Measurements from ENCODE around the gene CDYL2.
"Not testable (repeated sequence)": the region's sequence is repeated elsewhere in the genome, so short reads cannot be mapped to it uniquely, and the experiment has no call there.

The CDYL2 gene

DNA sequence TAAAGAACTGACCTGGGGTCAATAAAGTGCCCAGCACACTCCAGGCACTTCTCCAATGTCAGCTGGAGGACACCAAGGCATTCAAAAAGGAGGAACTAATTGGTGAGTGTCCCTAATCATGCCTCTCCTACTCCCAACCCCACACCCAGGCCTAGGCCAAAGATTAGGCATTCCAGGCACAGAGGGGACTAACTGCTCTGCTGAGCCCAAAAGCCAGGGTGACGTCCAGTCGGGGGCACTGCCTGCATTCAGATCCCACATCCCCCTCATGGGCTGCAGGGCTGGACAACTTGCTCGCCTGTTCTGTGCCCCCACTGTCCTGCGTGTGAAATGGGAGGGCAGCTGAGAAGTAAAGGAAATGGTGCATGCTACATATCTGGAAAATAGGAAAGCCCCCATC lies 148.2 kb downstream of the CDYL2 start:
- H3K9ac ChIP-seq (ENCODE audit: low read depth in 1 of 2, low read length in 2 of 2): peak overlapping the region in 1 of 2 donors; percentile 9
- no peak overlapping the region for H3K27ac ChIP-seq (ENCODE audit: low read depth, low read length)
- H3K27me3 ChIP-seq (ENCODE audit: control insufficient read depth in 1 of 2, insufficient read depth in 2 of 2, low read length in 2 of 2): no peaks in the 10 kb centered on the region
- H3K36me3 ChIP-seq (ENCODE audit: control insufficient read depth in 1 of 2, insufficient read depth in 2 of 2, low read length in 2 of 2): no peaks in the 10 kb centered on the region
- H3K9me3 ChIP-seq (ENCODE audit: control insufficient read depth in 1 of 2, low read length in 2 of 2): no peaks in the 10 kb centered on the region
- peak overlapping the region in 1 of 2 donors; percentile 53 for H3K4me3 ChIP-seq (ENCODE audit: low read depth in 1 of 2, low read length in 2 of 2)
- H3K4me1 ChIP-seq (ENCODE audit: control insufficient read depth in 1 of 2, insufficient read depth in 2 of 2, low read length in 2 of 2): no peaks in the 10 kb centered on the region

GRCh38 chr16:80655751-80656150 lies 148.6 kb downstream of the CDYL2 start:
- H3K4me1 ChIP-seq (ENCODE audit: control insufficient read depth in 1 of 2, insufficient read depth in 2 of 2, low read length in 2 of 2): no peaks in the 10 kb centered on the region
- no peak overlapping the region for H3K4me3 ChIP-seq (ENCODE audit: low read depth in 1 of 2, low read length in 2 of 2)
- no peaks in the 10 kb centered on the region for H3K9me3 ChIP-seq (ENCODE audit: control insufficient read depth in 1 of 2, low read length in 2 of 2)
- no peaks in the 10 kb centered on the region for H3K27me3 ChIP-seq (ENCODE audit: control insufficient read depth in 1 of 2, insufficient read depth in 2 of 2, low read length in 2 of 2)
- H3K27ac ChIP-seq (ENCODE audit: low read depth, low read length): no peak overlapping the region
- no peaks in the 10 kb centered on the region for H3K36me3 ChIP-seq (ENCODE audit: control insufficient read depth in 1 of 2, insufficient read depth in 2 of 2, low read length in 2 of 2)
- no peak overlapping the region for H3K9ac ChIP-seq (ENCODE audit: low read depth in 1 of 2, low read length in 2 of 2)

DNA sequence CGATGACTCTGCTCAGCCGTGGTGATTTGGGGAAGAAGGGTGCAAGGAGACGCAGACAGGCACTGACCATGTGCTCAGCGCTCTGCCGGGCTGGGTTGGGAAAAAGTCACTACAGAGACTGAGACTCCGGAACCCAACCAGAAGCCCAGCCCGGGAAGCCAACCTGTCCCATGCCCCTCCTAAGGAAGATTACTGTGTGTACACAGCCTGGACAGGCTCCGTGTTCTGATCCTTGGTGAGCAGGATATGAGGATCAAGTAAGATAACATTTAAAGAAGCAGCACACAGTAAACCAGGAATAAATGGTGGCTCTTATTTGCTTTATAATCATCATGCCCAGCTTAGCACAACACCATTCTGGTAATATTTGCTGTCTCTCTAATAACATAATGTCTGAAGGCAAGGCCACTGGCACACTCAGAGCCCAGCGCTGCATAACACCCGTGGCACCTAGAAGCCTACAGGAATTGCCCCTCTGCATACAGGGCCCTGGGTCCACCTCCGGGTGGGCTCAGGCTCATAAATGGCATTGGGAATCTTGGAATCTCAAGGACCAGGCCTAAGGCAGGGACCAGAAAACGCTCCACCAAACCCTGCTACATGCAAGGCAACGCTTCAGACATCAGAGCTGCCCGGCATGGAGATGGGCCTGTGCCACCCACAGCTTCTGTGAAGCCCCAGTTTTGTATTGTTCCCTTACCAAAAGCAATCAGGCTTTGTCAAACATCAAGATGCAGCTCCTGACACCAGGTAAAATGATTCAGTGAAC lies 150.1 kb downstream of the CDYL2 start:
- Histone ChIP-seq H3K4me3 (ENCODE audit: low read depth in 1 of 2, low read length in 2 of 2) (no peak overlapping the region), H3K27ac (ENCODE audit: low read depth, low read length) (no peak overlapping the region)

DNA sequence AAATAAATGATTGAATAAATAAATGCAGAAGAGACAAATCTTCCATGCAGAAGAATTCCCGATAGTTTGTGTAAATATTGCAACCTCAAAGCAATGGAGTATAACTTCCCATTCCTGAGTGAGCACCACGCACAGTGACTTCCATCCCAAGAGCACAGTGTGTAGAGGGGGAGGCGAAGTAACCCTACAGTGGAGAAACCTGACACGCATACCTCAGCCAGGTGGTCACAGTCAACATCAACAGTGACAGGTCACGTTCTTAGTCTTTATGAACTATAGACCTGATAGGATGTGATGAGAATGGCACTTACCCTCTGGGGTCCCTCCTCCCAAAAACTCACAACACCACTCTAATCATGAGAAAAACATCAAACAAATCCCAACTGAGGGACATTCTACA lies 152.0 kb downstream of the CDYL2 start:
- H3K27me3 ChIP-seq (ENCODE audit: control insufficient read depth in 1 of 2, insufficient read depth in 2 of 2, low read length in 2 of 2): no peaks in the 10 kb centered on the region
- no peak overlapping the region for H3K9ac ChIP-seq (ENCODE audit: low read depth in 1 of 2, low read length in 2 of 2)
- no peak overlapping the region for H3K27ac ChIP-seq (ENCODE audit: low read depth, low read length)
- H3K9me3 ChIP-seq (ENCODE audit: control insufficient read depth in 1 of 2, low read length in 2 of 2): no peaks in the 10 kb centered on the region
- H3K36me3 ChIP-seq (ENCODE audit: control insufficient read depth in 1 of 2, insufficient read depth in 2 of 2, low read length in 2 of 2): no peaks in the 10 kb centered on the region
- H3K4me1 ChIP-seq (ENCODE audit: control insufficient read depth in 1 of 2, insufficient read depth in 2 of 2, low read length in 2 of 2): no peaks in the 10 kb centered on the region
- no peak overlapping the region for H3K4me3 ChIP-seq (ENCODE audit: low read depth in 1 of 2, low read length in 2 of 2)

More for the DNA sequence above, 150.1 kb downstream of the CDYL2 start:
- H3K4me1 ChIP-seq (ENCODE audit: control insufficient read depth in 1 of 2, insufficient read depth in 2 of 2, low read length in 2 of 2): no peaks in the 10 kb centered on the region
- H3K9me3 ChIP-seq (ENCODE audit: control insufficient read depth in 1 of 2, low read length in 2 of 2): no peaks in the 10 kb centered on the region
- H3K36me3 ChIP-seq (ENCODE audit: control insufficient read depth in 1 of 2, insufficient read depth in 2 of 2, low read length in 2 of 2): no peaks in the 10 kb centered on the region
- no peaks in the 10 kb centered on the region for H3K27me3 ChIP-seq (ENCODE audit: control insufficient read depth in 1 of 2, insufficient read depth in 2 of 2, low read length in 2 of 2)
- H3K9ac ChIP-seq (ENCODE audit: low read depth in 1 of 2, low read length in 2 of 2): no peak overlapping the region

DNA sequence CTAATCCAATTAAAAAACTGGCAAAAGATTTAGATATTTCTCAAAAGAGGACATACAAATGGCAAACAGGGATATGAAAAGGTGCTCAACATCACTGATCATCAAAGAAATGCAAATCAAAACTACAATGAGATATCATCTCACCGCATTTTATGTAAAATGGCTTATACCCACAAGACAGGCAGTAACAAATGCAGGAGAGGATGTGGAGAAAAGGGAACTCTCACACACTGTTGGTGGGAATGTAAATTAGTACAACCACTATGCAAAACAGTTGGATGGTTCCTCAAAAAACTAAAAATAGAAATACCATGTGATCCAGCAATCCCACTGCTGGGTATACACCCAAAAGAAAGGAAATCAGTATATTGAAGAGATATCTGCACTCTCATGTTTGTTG lies 154.1 kb downstream of the CDYL2 start:
- not testable (repeated sequence) for H3K9me3 ChIP-seq (ENCODE audit: control insufficient read depth in 1 of 2, low read length in 2 of 2); H3K27me3 ChIP-seq (ENCODE audit: control insufficient read depth in 1 of 2, insufficient read depth in 2 of 2, low read length in 2 of 2); H3K4me1 ChIP-seq (ENCODE audit: control insufficient read depth in 1 of 2, insufficient read depth in 2 of 2, low read length in 2 of 2); H3K4me3 ChIP-seq (ENCODE audit: low read depth in 1 of 2, low read length in 2 of 2); H3K9ac ChIP-seq (ENCODE audit: low read depth in 1 of 2, low read length in 2 of 2); H3K27ac ChIP-seq (ENCODE audit: low read depth, low read length); H3K36me3 ChIP-seq (ENCODE audit: control insufficient read depth in 1 of 2, insufficient read depth in 2 of 2, low read length in 2 of 2)

DNA sequence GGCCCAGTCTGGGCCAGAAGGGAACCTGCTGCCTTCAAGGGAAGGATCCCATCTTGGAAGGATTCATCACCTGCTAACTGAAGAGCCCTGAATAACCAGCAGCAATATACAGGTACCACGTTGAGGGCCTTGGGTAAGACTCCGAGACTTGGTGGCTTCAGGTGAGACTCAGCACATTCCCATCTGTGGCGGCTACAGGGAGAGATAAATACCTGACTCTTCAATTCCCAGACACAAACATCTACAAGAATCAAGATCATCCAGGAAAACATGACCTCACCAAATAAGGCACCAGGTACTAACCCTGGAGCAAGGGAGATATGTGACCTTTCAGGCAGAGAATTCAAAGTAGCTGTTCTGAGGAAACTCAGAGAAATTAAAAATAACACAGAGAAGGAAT lies 164.1 kb downstream of the CDYL2 start:
- H3K9ac ChIP-seq (ENCODE audit: low read depth in 1 of 2, low read length in 2 of 2): no peak overlapping the region
- H3K27me3 ChIP-seq (ENCODE audit: control insufficient read depth in 1 of 2, insufficient read depth in 2 of 2, low read length in 2 of 2): no peaks in the 10 kb centered on the region
- no peaks in the 10 kb centered on the region for H3K4me1 ChIP-seq (ENCODE audit: control insufficient read depth in 1 of 2, insufficient read depth in 2 of 2, low read length in 2 of 2)
- no peak overlapping the region for H3K4me3 ChIP-seq (ENCODE audit: low read depth in 1 of 2, low read length in 2 of 2)
- no peaks in the 10 kb centered on the region for H3K36me3 ChIP-seq (ENCODE audit: control insufficient read depth in 1 of 2, insufficient read depth in 2 of 2, low read length in 2 of 2)
- H3K9me3 ChIP-seq (ENCODE audit: control insufficient read depth in 1 of 2, low read length in 2 of 2): no peaks in the 10 kb centered on the region
- H3K27ac ChIP-seq (ENCODE audit: low read depth, low read length): no peak overlapping the region

GRCh38 chr16:80639636-80640035 lies 164.8 kb downstream of the CDYL2 start:
- no peaks in the 10 kb centered on the region for H3K9me3 ChIP-seq (ENCODE audit: control insufficient read depth in 1 of 2, low read length in 2 of 2)
- H3K27me3 ChIP-seq (ENCODE audit: control insufficient read depth in 1 of 2, insufficient read depth in 2 of 2, low read length in 2 of 2): no peaks in the 10 kb centered on the region
- H3K36me3 ChIP-seq (ENCODE audit: control insufficient read depth in 1 of 2, insufficient read depth in 2 of 2, low read length in 2 of 2): no peaks in the 10 kb centered on the region
- H3K27ac ChIP-seq (ENCODE audit: low read depth, low read length): no peak overlapping the region
- H3K4me1 ChIP-seq (ENCODE audit: control insufficient read depth in 1 of 2, insufficient read depth in 2 of 2, low read length in 2 of 2): no peaks in the 10 kb centered on the region
- no peak overlapping the region for H3K9ac ChIP-seq (ENCODE audit: low read depth in 1 of 2, low read length in 2 of 2)
- H3K4me3 ChIP-seq (ENCODE audit: low read depth in 1 of 2, low read length in 2 of 2): no peak overlapping the region

DNA sequence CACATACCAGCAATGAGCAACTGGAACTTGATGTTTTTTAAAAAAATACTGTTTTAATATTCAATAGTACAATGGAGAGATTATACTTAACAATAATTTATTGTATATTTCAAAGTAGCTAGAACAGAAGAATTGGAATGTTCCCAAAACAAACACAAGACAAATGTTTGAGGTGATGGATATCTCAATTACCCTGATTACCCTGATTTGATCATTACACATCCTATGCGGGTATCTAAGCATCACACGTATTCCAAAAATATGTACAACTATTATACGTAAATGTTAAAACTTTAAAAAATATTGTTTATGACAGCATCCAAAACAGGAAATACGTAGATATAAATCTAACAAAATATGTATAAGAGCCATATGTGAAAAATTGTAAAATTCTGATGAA lies 166.8 kb downstream of the CDYL2 start:
- no peaks in the 10 kb centered on the region for H3K27me3 ChIP-seq (ENCODE audit: control insufficient read depth in 1 of 2, insufficient read depth in 2 of 2, low read length in 2 of 2)
- H3K36me3 ChIP-seq (ENCODE audit: control insufficient read depth in 1 of 2, insufficient read depth in 2 of 2, low read length in 2 of 2): peaks cover 0 to 5% of the 10 kb centered on the region in 2 donors
- no peaks in the 10 kb centered on the region for H3K4me1 ChIP-seq (ENCODE audit: control insufficient read depth in 1 of 2, insufficient read depth in 2 of 2, low read length in 2 of 2)
- H3K9ac ChIP-seq (ENCODE audit: low read depth in 1 of 2, low read length in 2 of 2): no peak overlapping the region
- H3K4me3 ChIP-seq (ENCODE audit: low read depth in 1 of 2, low read length in 2 of 2): no peak overlapping the region
- H3K9me3 ChIP-seq (ENCODE audit: control insufficient read depth in 1 of 2, low read length in 2 of 2): no peaks in the 10 kb centered on the region
- H3K27ac ChIP-seq (ENCODE audit: low read depth, low read length): no peak overlapping the region

GRCh38 chr16:80631581-80631980 lies 172.8 kb downstream of the CDYL2 start:
- H3K27me3 ChIP-seq (ENCODE audit: control insufficient read depth in 1 of 2, insufficient read depth in 2 of 2, low read length in 2 of 2): no peaks in the 10 kb centered on the region
- H3K4me1 ChIP-seq (ENCODE audit: control insufficient read depth in 1 of 2, insufficient read depth in 2 of 2, low read length in 2 of 2): no peaks in the 10 kb centered on the region
- peaks cover 14 to 28% of the 10 kb centered on the region in 2 donors for H3K36me3 ChIP-seq (ENCODE audit: control insufficient read depth in 1 of 2, insufficient read depth in 2 of 2, low read length in 2 of 2)
- no peak overlapping the region for H3K9ac ChIP-seq (ENCODE audit: low read depth in 1 of 2, low read length in 2 of 2)
- no peak overlapping the region for H3K27ac ChIP-seq (ENCODE audit: low read depth, low read length)
- H3K9me3 ChIP-seq (ENCODE audit: control insufficient read depth in 1 of 2, low read length in 2 of 2): no peaks in the 10 kb centered on the region
- H3K4me3 ChIP-seq (ENCODE audit: low read depth in 1 of 2, low read length in 2 of 2): no peak overlapping the region

- H3K9me3 ChIP-seq (ENCODE audit: control insufficient read depth in 1 of 2, low read length in 2 of 2): no peaks in the 10 kb centered on the region
- no peak overlapping the region for H3K9ac ChIP-seq (ENCODE audit: low read depth in 1 of 2, low read length in 2 of 2)
- no peak overlapping the region for H3K27ac ChIP-seq (ENCODE audit: low read depth, low read length)
- no peaks in the 10 kb centered on the region for H3K4me1 ChIP-seq (ENCODE audit: control insufficient read depth in 1 of 2, insufficient read depth in 2 of 2, low read length in 2 of 2)
- H3K36me3 ChIP-seq (ENCODE audit: control insufficient read depth in 1 of 2, insufficient read depth in 2 of 2, low read length in 2 of 2): peaks cover 14 to 28% of the 10 kb centered on the region in 2 donors
- H3K4me3 ChIP-seq (ENCODE audit: low read depth in 1 of 2, low read length in 2 of 2): no peak overlapping the region
- no peaks in the 10 kb centered on the region for H3K27me3 ChIP-seq (ENCODE audit: control insufficient read depth in 1 of 2, insufficient read depth in 2 of 2, low read length in 2 of 2)
These were observed 176.1 kb downstream of the CDYL2 start for GRCh38 chr16:80628254-80628653.
